GM21423 (cell line): ENCODE data around the gene ADCY7.

ENCODE experiments used
- ATAC-seq: cut with Tn5 transposase; IDR thresholded peaks from one replicate; pipeline ENCODE4 v1.9.1; 2021; ENCODE audit warnings: mild to moderate bottlenecking, moderate library complexity; ENCODE audit not compliant: unreplicated experiment

Gene ADCY7

DNA sequence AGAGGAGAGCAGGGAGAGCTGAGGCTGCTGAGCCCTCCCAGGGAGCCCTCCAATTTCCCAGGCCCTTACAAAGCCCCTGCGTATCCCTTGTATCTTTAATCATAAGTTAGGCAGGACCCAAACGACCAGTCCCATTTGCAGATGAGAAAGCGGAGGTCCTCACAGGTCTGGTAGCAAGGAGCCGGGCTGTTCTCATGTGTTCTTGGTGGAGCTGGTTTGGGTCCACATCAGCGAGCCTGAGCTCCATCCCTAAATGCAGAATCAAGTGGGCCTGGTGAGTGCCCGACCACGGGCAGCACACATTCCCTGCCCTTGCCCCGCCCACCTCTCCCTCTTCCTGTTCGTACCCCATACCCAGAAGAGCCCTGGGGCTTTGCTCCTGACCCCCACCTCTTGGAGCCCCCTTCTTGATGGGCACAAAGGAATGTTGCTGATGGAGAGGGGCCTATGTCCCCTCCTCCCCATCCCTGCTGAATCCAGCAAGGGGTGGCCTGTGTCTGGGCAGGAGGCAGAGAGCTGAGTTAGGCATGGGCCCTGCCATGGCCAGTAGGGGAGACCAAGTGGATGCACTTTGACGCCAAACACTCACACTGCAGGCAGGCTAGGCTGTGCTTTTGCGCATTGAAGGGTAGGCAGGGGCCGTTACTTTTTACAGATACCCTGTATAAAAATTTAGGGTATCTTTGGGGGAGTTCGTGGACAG is 18.3 kb upstream of the ADCY7 start:
- no peak for ATAC-seq

DNA sequence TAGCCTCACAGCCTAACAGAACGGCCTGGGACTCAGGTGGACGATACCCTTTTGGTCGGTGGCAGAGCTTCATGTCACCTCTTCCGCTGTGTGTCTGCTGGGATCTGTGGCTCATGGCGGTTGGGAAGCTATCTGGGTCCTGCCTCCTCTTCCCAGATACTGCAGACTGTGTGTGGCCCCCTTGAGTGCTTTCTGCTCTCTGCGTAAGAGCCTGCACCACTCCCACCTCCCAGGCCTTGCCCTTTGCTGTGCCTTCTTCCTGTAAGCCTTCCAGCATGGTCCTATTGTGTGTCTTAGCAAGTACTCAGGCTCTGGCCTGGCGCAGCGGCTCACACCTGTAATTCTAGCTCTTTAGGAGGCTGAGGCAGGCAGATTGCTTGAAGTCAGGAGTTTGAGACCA is 17.5 kb upstream of the ADCY7 start:
- ATAC-seq = no peak

GRCh38 chr16:50251375-50252081 is 14.8 kb upstream of the ADCY7 start:
- ATAC-seq = no peak

DNA sequence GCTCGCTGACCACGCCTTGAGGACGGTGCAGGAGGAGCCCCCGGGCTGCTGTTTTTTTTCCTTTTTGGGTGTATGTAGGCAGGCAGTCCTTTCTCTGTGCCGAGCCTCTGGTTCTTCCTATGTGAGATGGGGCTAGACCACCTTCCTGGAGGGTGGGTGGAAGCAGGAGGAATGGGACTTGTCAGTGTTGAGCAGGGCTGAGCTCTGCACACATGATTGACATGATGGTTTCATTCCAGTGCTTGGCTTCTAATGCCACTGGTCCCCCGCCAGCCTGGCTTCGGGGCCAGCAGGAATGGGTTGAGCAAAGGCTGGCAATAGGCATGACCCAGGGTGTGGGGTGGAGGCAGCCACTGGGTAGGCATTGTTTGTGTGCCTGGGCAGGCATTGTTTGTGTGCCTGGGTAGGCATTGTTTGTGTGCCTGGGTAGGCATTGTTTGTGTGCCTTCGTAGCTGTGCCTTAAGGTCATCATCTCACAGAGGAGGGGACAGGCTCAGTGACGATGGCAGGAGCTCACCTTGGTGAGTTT is 14.2 kb upstream of the ADCY7 start:
- no peak for ATAC-seq

DNA sequence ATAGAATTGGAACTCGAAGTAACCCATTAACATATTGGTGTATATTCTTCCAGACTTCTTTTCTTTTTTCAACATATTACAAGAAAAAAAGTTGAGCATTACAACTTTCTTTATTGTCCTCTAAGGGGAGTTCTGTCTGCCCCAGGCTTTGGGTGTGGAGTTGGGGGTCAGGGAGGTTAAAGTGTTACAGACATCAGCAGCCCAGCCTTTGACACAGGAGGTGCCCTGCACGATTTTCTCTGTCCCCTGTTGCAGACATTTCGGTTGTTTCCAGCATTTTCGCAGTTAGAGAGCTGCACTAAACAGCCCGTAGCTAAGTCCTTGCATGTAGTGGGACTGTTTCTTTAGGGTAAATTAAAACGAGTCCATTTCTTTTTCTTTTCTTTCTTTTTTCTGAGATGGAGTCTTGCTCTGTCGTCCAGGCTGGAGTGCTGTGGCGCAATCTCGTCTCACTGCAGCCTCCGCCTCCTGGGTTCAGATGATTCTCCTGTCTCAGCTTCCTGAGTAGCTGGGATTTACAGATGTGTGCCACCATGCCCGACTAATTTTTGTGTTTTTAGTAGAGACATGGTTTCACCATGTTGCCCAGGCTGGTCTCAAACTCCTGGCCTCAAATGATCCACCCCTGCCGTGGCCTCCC is 13.4 kb upstream of the ADCY7 start:
- no peak for ATAC-seq

- no peak for ATAC-seq
These were observed 12.8 kb upstream of the ADCY7 start for GRCh38 chr16:50253514-50253910.

DNA sequence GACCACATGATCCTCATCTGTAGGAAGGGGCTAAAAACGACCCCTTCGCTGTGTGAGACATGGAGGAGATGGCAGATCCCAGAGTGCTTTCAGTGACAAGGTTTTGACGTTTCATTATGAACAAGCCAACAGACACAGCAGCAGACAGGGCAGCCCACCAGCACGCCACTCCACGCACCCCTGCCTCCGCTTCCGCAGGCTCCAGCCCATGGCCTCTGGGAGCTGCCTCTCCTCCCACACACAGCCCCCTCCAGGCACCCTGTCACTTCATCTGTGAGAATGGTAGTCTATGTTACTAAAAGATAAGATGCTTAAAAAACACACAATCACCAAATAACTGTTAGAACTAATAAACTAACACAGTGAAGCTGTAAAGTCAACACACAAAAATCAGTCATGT is 12.3 kb upstream of the ADCY7 start:
- no peak for ATAC-seq

- ATAC-seq = no peak
These were observed 10.8 kb upstream of the ADCY7 start for GRCh38 chr16:50255538-50255937.

- ATAC-seq = no peak
These were observed 9.7 kb upstream of the ADCY7 start for GRCh38 chr16:50256604-50257003.

- ATAC-seq = no peak
These were observed 8.5 kb upstream of the ADCY7 start for GRCh38 chr16:50257876-50258275.

- ATAC-seq = no peak
These were observed 6.8 kb upstream of the ADCY7 start for GRCh38 chr16:50259334-50260205.

- no peak for ATAC-seq
These were observed 5.9 kb upstream of the ADCY7 start for GRCh38 chr16:50260206-50261159.

- no peak for ATAC-seq
These were observed 5.1 kb upstream of the ADCY7 start for GRCh38 chr16:50261160-50261706.

DNA sequence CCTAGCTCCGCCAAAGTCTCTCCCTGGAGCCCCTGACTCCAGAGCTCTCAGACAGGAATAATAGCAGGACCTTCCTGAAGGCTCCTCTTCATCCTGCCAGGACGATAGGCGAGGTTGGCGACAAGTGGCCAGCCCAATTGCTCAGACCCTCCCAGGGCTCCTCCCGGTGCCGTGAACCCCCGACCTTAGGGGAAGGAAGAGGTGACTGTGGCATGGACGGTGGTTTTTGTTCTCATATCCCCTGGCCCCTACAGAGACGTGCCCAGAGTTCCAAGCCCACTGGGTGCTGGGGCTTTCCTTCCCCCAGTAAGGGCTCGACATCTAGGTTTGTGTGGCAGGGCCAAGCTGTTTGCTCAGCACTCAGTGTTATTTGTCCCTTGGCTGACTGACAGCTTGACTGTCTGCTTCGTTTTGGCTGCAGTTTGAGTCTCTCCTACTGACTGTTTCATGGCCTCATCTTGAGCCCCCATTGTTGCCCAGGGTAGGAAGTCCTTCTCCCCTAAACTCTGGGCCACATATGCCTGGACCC is 4.6 kb upstream of the ADCY7 start:
- no peak for ATAC-seq

DNA sequence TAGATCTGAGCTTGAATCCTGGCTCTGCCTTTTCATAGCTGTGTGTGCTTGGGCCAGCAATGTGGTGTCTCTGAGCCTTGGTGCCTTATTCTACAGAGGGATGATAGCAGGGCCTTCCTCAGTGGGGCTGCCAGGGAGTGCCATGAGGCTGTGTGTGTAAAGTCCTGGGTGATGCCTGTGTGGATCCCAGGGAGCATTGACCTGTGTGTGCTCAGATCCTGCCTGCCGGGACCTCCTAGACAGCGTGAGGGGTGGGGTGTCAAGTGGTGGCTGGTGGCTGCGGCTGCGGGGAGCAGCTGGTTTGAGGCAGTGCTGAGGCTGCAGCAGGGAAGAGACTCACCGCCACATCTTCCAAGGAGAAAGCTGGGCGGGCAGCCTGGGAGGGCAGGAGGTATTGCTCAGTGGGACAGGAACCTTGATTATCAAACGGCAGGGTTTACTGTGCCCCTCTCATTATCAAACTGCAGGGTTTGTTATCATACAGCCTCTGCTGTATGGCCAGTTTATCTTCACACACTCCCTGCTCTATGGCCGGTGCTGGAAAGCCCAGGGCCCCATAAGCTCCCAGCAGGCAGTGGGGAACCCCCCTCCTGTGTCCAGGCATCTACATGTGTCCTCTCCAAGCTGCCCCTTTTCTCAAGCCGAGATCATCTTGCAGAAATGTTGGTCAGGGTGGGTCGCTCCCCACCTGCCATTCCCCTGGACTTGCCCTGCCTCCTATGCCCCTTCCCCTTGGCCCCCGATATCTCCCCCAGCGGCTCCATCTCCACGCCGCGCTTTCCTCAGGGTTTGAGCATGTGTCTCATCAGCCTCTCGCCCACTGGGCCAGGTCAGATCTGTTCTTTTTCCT is 3.1 kb upstream of the ADCY7 start:
- ATAC-seq = no peak

DNA sequence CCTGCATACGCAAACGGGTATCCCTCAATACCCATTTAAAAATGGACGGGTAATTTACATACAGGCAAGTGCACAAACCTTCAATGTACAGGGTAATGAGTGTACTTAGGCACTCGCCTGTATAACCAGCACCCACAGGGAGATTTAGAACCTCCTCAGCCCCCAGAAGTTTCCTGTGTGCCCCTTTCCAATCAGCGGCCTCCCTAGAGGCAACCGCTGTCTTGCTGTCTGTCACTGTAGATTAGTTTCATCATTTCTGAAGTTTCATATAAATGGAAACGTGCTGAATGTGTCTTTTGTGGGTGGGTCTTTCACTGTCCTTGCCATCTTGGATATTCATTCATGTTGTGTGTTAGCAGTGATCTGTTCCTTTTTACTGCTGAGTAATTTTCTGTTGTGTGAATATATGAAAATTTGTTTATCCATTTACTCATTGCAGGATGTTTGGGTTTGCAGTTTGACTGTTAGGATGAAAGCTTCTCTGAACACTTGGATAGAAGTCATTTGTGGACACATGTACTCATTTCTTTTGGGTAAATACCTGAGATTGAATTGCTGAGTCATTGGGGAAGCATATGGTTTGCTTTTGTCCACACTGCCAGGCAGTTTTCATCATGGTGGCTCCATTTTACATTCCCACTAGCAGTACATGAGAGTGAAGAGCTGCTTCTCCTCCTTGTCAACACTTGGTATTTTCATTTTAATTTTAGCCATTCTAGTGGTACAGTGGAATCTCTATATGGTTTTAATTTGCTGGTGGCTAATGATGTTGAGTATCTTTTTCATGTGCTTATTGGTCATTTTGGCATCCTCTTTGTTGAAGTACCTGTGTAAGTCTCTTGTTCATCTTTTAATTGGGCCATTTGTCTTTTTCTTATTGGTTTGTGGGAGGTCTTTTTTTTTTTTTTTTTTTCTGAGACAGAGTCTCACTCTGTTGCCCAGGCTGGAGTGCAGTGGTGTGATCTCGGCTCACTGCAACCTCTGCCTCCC is 2.1 kb upstream of the ADCY7 start:
- ATAC-seq = no peak

GRCh38 chr16:50265260-50265659 is 1.1 kb upstream of the ADCY7 start:
- no peak for ATAC-seq
